Lower leg skin (tissue), 3 donors: Measurements from ENCODE around the gene RPN2.

Experiments
- POLR2A ChIP-seq, 2 donors: fragments of 450-650 bp; IDR thresholded peaks; one replicate each; pipeline ENCODE4 v1.6.1; 2016 to 2017; ENCODE audit warnings: antibody characterized with exemption in 2 of 2, mild to moderate bottlenecking in 1 of 2, moderate library complexity in 1 of 2
- TF ChIP-seq, protein P1 (sequence below), 3 donors: fragments of 450-650 bp; IDR thresholded peaks; one replicate each; pipeline ENCODE4 v1.5.1; 2016; ENCODE audit warnings: antibody characterized with exemption in 3 of 3, mild to moderate bottlenecking in 3 of 3, moderate library complexity in 2 of 3

DNA sequence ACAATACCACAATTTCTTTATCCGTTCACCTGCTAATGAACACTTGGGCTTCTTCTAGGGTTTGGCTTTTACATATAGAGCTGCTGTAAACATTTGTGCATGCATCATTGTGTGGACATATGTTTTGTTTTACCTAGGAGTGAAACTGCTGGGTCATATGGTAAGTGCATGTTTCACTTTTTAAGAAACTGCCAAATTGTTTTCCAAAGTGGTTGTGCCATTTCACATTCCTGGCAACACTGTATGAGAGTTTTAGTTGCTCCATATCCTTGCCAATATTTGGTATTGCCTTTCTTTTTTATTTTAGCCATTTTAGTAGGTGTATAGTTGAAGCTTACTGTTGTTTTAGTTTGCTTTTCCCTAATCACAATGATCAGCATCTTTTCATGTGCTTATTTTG, 14.1 kb upstream of the RPN2 start:
- TF ChIP-seq, protein P1, sequence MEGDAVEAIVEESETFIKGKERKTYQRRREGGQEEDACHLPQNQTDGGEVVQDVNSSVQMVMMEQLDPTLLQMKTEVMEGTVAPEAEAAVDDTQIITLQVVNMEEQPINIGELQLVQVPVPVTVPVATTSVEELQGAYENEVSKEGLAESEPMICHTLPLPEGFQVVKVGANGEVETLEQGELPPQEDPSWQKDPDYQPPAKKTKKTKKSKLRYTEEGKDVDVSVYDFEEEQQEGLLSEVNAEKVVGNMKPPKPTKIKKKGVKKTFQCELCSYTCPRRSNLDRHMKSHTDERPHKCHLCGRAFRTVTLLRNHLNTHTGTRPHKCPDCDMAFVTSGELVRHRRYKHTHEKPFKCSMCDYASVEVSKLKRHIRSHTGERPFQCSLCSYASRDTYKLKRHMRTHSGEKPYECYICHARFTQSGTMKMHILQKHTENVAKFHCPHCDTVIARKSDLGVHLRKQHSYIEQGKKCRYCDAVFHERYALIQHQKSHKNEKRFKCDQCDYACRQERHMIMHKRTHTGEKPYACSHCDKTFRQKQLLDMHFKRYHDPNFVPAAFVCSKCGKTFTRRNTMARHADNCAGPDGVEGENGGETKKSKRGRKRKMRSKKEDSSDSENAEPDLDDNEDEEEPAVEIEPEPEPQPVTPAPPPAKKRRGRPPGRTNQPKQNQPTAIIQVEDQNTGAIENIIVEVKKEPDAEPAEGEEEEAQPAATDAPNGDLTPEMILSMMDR (IDR thresholded peaks at IDR 0.05): no peak
- TF ChIP-seq POLR2A (IDR thresholded peaks at IDR 0.05): no peak
